Measurements from ENCODE around the gene ZP1.

ZP1 gene

GRCh38 chr11:60910281-60910687, 42.9 kb downstream of the ZP1 start:
- no peak for TF ChIP-seq ZNF274 (IDR thresholded peaks at IDR 0.05; ENCODE audit: low read depth, low read length)
- H3K4me3 ChIP-seq (ENCODE audit: low read length): no peak overlapping the region; the same call in 1 of the 2 replicates

GRCh38 chr11:60910711-60911380, 43.5 kb downstream of the ZP1 start:
- TF ChIP-seq ZNF274 (IDR thresholded peaks at IDR 0.05; ENCODE audit: low read depth, low read length): no peak
- H3K4me3 ChIP-seq (ENCODE audit: low read length): no peak overlapping the region; the same call in 1 of the 2 replicates

DNA sequence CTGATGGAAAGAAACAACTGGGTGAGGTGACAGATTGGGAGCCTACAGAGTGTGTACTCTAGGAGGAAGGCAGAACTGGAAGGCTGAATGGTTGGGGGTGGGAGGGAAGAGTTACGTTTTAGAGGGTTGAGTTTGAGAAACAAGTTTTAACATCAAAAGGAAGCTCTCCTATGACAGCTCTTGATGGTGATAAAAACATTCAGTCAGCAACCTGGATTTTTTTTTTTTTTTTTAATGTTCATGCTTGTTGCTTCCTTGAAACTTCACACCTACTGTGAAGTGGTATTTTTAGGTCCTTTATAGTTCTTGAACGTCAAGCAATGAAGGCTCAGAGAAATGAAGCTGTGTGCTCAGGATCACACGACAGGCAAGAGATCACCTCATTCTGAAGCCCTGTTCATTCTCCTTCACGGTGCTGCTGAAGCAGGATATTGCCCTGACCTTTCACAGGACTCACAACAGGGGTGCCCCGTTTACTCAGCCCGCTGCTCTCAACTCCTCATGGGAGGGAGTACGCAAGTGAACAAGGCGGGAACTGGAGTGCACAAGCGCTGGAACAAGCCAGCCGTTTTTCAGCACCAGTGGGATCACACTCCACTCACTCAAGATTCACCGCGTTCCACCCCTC, 45.0 kb downstream of the ZP1 start:
- H3K4me3 ChIP-seq (ENCODE audit: low read length): no peak overlapping the region
- TF ChIP-seq ZNF274 (IDR thresholded peaks at IDR 0.05; ENCODE audit: low read depth, low read length): no peak

DNA sequence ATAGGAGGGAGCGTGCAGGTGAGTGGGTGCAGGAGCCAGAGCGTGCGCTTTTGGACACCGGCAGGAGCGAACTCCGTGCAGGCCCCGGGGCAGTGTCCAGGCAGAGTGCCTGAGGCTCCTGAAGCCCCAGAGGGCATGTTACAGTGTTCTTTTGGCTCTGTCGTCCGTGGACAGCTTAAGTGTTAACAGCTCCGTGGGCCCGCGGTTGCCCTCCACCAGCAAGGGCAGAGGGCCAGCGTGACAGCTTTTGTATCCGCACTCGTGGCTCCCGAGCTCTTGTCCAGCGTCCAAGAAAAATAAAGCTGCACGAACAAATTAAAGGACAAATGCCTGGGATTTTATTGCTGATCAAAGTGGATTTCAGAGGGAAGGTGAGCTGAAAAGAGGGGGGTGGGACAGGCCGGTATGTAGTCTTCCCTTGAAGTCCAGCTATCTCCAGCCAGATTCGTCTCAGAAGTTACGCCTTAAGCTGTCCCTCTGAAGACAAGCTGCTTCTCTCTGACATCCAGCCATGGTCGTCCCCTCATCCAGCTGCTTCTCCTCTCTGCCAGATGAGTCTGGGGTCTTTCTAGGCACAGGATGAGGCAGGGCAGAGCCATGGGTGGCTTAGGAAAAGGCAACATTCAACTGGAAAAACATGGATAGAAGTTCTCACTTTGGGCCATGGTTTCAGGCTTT, 45.6 kb downstream of the ZP1 start:
- no peak overlapping the region; the same call in 1 of the 2 replicates for H3K4me3 ChIP-seq (ENCODE audit: low read length)
- TF ChIP-seq ZNF274 (IDR thresholded peaks at IDR 0.05; ENCODE audit: low read depth, low read length): no peak

DNA sequence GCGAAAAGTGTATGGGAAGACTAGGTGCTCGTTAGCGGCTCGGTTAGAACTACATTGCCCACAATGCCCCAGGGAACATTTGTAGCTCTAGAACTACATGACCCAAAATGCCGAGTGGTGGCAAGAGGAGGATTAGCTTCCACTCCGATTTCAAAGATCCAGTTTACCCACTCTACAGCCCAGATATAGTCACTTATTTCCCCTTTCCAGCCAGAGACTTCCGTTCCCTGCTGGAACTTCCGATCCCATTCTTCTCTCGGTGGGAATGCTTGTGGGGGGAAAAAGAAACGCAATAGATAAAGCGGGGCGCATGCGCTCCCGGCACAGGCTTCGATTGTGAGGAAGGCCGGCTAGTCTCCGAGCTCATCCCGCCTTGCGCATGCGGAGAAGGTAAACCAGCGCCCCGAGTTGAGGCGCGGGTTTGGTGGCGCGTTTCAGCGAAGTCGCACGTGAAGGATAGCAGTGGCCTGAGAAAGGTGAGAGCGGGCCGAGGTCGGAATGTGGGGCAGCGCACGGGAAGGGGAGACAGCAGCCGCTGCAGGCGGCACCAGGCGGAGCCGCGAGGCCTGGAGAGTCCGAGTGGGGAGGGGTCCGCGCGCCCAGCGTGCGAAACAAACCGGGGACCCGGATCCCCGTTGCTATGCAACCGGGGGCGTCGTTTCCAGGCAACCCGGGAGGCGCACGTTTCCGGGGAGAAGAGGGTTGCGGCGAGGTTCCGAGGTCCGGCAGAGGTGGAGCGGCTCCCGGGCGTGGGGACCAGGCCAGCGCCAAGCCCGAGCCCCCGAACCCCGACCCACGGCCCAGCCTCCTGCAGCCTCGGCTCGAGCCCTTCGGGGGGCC, 46.7 kb downstream of the ZP1 start, which contains the start of gene TMEM109:
TMEM109 (plus strand) TSS at position 366 of the 840 bp plus-strand sequence. CDS start 5,536 bp downstream, outside the sequence.
- peak within 1 kb of the TSS; percentile 66 for H3K4me3 ChIP-seq (ENCODE audit: low read length)
- TF ChIP-seq ZNF274 (IDR thresholded peaks at IDR 0.05; ENCODE audit: low read depth, low read length): no peak

- TF ChIP-seq ZNF274 (IDR thresholded peaks at IDR 0.05; ENCODE audit: low read depth, low read length): no peak
- H3K4me3 ChIP-seq (ENCODE audit: low read length): peak overlapping the region; percentile 66
Observed at GRCh38 chr11:60914633-60915247, 47.4 kb downstream of the ZP1 start.

DNA sequence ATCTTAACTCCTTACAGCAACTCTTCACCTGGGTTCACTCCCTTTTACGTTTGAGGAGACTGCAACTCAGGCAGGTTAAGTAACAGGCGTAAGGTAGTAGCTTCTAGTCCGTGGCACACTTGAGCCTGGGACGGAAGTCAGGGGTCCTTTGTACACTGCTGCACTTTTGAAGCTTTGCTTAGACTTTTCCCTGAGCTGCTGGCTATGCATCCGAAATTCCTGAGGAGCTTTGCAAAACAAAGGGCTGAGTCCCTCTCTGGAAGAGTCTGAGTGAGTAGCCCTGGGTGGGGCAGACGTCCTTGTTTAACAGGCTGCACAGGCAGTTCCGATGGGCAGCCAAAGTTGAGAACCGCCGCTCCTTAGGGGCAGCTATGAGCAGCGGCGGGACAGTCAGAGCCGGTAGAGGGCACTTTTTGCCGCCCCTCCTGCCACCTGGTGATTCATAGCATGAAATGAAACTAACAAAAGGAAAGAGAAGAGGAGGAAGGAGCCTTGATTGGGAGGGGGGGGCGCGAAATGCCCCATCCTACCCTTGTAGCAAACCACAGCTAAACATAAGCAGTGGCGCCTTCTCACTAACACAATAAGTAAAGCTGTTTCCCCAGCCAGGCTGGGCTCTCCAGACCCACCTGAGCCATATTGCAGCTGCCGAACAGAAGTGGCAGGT, 48.0 kb downstream of the ZP1 start:
- peak overlapping the region; percentile 66 for H3K4me3 ChIP-seq (ENCODE audit: low read length)
- TF ChIP-seq ZNF274 (IDR thresholded peaks at IDR 0.05; ENCODE audit: low read depth, low read length): no peak

DNA sequence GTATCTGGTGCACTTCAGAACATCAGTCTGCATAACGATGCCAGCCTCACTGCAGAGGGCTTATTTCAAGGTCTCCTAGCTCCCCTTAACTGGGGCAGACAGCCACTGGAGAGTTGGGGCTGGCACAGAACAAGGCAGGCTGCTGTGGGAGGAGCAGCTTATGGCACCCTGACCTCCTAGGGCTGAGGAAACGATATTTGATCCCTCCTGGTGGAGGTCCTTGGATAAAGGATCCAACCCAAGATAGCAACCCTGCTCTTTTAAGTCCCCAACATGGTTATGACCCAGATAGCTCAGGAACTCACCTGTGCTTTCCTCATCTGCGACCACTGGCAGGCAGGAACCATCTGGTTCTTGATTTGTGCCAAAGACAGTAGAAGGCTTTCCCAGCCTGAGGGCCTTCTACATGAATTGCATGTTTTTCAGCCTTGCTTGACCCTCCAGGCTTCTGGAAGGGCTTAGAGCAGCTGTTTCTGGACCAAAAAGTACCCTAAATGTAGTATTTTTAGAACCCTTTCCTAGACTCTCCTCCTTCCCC, 49.4 kb downstream of the ZP1 start:
- TF ChIP-seq ZNF274 (IDR thresholded peaks at IDR 0.05; ENCODE audit: low read depth, low read length): no peak
- no peak overlapping the region for H3K4me3 ChIP-seq (ENCODE audit: low read length)

DNA sequence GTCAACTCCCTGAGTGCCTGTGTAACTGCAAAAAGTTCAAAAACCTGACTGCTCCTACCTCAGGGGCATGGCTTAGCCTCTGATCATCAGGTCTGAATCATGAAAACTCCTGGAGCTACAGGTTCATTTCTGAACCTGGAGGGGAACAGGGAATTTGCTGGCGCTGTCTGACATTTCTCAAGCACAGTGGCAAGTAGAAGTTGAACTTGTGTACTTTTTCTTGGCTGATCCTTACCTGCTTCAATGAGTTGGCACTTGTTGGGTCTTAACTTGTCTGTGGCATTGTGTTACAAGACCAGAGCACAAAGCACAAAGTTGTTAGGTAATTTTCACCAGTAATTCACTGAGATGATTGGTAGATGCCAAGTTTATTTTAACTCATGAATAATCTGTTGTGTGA, 49.9 kb downstream of the ZP1 start:
- TF ChIP-seq ZNF274 (IDR thresholded peaks at IDR 0.05; ENCODE audit: low read depth, low read length): no peak
- H3K4me3 ChIP-seq (ENCODE audit: low read length): no peak overlapping the region

GRCh38 chr11:60918251-60918938, 51.1 kb downstream of the ZP1 start:
- no peak overlapping the region for H3K4me3 ChIP-seq (ENCODE audit: low read length)
- no peak for TF ChIP-seq ZNF274 (IDR thresholded peaks at IDR 0.05; ENCODE audit: low read depth, low read length)

DNA sequence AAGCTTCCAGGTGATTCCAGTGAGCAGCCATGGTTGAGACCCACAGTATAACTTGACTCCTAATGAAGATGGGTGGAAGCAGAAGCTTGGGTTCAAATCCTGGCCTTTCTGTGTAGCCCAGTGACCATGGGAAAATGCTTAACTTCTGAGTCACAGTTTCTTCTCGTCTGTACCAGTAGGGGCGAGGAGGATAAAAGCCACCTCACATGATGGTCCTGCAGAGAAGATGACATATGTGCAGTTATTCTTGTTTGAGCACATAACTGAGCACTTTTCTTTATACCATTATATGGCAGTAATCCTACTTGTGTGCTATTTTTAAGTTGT, 51.6 kb downstream of the ZP1 start:
- no peak for TF ChIP-seq ZNF274 (IDR thresholded peaks at IDR 0.05; ENCODE audit: low read depth, low read length)
- no peak overlapping the region for H3K4me3 ChIP-seq (ENCODE audit: low read length)

DNA sequence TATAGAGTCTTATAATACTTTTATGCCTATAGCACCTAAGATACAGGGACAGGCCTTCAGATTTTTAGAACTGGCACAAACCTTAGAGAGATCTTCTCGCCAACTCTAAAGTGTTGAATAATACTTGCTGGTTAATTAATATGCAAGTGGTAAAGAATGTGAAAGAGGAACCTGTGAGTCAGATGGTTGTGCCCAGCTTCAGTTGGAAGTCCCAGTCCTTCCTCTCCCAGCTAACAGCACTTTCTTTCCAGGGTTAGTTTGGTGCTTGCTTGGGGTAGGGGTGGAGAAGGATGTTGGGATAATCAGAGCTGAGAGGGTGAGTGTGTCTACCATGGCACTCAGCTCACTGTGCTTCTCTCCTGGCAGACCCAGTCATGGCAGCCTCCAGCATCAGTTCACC, 52.0 kb downstream of the ZP1 start:
- no peak overlapping the region for H3K4me3 ChIP-seq (ENCODE audit: low read length)
- no peak for TF ChIP-seq ZNF274 (IDR thresholded peaks at IDR 0.05; ENCODE audit: low read depth, low read length)

Data from GM08714 (cell line).